GM19455 (cell line): ENCODE data around the gene MOB3C.

Experiments used
- ATAC-seq: cut with Tn5 transposase; IDR thresholded peaks from one replicate; pipeline ENCODE4 v1.9.1; 2021; ENCODE audit not compliant: unreplicated experiment

MOB3C gene

DNA sequence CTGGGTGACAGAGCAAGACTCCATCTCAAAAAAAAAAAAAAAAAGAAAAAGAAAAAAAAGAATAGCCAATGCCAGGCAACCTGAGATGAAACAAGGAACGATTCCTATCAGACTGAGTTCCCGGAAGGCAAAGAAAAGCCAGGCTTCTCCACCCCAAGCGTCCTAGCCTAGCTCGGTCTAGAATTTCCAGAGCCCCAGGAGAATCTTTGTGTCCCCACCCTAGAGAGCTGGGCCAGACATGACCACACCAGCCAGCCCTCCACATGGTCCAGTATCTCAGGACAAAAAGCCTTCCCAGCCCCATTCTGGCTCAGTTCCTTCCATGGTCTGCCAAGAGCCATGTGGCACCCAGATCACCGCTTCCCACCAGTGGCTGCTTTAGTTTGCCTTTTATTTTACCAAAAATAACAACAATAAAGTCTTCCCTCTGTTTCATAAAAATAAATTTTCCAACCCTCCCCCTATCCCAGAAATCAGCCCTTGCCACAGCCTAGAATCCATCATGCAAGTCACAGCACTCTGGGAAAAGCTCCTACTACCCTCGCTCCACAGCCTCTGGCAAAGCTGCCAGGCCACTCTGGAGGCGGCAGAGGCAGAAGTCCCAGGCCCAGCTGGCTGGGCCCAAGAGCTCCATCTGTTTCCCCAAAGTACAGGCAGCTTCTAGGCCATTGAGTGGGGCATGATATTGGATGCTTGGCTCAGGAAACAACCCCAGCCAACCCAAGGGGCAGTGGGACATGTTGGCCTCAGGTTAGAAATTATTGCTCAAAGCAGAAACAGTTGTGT, 9.1 kb downstream of the MOB3C start:
- ATAC-seq, result no peak

GRCh38 chr1:46606255-46606965, 10.2 kb downstream of the MOB3C start:
- no peak for ATAC-seq

DNA sequence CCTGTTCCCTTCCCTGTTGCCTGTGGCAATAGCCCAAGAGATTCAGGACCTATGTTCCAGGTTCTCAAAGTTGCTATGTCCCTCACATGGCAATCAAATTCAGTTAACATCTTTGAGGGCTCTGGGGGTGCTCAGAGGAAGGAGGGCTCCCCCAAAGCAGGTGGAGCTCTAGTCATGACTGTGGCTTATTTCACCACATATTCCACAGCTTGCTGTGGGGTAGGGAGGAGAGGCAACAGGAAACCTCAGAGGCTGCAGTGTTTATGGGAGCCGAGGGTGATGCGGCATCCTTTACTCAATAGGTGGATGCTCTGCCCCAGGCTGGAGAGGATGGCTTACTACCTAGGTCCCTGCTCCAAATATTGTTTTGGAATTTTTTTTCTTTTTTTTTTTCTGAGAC, 11.4 kb downstream of the MOB3C start:
- ATAC-seq, result no peak

DNA sequence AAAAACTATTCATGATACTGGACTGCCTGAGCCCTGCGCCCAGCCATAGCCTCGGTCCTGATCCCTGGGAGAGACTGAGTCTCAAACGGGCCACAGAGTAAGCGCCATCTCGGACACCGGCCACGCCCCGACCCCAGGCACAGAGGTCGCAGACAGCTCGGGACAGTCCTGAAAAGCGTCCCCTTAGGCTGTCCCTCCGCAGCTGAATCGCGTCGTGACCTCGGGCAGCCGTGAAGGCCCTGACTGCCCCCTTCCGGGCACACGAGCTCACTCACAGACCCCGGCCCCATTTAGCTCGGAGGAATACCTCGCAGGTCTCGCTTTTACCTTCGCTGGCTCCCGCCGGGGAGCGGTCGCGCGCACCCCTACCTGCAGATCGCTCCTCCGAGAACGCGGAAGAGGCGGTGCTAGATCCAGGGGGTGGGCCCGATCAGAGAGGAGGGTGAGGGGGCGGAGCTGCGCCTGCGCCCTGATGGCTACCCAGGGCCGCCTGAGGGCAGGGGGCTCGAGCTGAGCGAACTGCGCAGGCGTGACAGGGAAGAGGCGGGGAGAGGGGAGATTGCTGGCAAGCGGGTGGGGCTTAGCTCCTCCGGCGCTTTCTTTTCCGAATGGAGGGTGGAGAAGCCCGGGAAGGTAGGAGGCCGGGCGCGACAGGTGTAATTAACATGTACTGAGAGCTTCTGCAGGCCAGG, 12.6 kb downstream of the MOB3C start, which contains the start of gene MKNK1:
Gene MKNK1 (minus strand): TSS at position 411 of the 692 bp plus-strand sequence. CDS start 20,941 bp downstream, outside the sequence.
- peak; percentile 94 for ATAC-seq

DNA sequence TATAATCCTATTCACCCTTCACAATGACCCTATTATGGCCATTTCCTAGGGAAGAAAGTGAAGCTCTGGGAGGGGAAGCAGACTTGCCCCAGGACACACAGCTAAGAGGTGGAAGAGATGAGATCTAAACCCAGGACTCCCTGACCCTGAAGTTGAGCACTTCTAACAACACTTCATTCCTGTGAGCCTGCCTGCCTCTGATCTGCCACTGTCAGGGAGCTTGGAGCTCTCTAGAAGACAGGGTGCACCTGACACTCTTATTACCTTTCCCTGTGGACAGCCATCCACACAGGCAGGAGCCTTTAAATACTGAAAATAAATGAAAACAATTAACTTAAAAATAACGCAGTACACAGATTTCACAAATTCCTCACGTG, 13.1 kb downstream of the MOB3C start:
- no peak for ATAC-seq

- no peak for ATAC-seq
Observed at GRCh38 chr1:46601257-46602007, 15.2 kb downstream of the MOB3C start.

DNA sequence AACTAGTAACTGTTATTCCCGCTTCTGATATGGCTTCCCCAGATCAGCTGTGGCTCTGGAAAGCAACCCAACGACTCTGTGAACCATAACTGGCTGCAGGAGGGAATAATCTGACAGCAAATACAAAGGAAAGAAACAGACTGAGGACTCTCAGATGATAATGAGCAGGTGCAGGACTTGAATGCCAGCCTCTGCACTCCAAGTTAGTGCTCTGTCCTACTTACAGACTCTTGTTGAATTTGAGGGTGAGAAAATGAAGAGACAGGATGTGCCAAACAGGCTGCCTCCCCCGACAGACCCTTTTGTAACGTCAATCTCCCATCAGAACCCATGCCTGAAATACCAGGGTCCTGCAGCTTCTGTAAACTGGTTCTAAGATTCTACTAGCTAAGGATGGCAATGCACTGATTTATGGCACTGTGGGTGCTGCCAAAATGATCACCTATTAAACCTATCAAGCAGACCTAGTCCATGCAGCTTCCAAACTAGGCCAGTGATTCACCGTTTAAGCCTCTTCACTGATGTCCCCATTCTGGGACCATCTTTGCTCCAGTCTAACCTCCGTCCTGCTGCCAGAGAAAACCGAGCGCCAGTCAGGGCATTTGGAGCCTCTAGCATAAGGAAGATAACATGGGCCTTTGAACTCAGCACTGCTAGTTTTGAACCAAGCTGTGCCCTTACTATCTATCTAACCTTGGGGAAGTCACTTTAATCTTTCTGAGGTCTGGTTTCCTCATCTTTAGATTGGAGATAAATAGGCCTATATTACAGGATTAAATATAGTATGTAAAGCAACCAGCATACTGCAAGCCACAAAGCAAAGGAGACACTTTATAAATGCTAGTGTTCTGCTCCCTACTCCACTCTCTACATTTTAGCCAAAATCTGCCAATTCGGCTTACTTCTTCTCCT, 17.3 kb downstream of the MOB3C start:
- ATAC-seq, result no peak

DNA sequence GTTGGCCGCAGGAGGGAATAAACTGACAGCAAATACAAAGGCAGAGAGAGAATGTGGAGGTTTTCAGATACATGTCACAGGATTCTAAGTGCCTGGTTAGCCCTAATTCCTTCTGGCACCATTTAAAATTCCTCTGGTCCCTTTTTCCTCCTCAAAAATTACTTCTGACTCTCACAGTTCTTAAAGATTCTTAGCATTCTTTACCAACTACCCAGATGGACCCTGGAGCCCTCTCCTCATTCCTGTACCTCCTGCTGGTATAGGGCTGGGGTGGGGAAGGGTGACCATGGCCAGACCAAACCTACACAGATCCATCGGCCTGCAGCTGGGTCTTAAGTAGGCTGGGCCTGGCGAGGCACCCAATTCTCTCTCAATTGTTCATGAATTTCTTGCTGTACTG, 19.8 kb downstream of the MOB3C start:
- no peak for ATAC-seq

- no peak for ATAC-seq
Observed at GRCh38 chr1:46596036-46596435, 20.6 kb downstream of the MOB3C start.

- ATAC-seq, result no peak
Observed at GRCh38 chr1:46595127-46595526, 21.5 kb downstream of the MOB3C start.

DNA sequence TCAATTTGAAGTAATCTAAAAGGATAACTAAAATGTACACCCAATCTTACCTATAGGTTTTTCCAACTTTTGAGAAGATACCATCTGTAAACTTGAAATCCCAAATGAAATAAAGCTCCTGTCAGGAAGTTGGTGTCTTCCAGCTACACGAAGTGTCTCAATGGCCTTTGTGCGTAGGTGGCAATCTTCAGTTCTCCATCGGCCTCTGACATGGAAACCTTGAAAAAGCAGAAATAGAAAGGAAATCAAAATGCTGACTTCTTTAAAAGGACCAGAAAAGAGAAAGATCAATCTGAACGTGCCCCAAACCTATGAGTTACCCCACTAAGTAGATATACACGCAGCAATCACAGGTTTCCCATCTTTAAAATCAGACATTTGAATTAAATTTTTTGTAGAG, 22.5 kb downstream of the MOB3C start:
- ATAC-seq, result no peak

DNA sequence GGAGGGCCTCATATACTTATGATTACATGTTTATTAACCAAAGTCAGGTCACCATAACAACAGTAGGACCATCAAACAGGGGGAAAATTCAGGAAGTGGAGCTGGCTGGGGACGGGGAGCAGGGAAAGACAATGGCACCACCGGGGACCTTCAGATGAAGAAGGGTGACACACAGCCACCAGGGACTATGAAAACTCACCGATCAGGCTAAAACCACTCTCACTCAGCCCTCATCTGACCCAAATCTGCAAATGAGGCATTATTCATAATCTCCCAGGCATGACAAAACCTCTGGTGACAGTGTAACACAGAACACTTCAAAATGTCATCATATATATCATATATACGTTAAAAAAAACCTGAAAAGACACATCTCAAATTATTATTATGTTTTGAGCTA, 23.8 kb downstream of the MOB3C start:
- ATAC-seq, result no peak

DNA sequence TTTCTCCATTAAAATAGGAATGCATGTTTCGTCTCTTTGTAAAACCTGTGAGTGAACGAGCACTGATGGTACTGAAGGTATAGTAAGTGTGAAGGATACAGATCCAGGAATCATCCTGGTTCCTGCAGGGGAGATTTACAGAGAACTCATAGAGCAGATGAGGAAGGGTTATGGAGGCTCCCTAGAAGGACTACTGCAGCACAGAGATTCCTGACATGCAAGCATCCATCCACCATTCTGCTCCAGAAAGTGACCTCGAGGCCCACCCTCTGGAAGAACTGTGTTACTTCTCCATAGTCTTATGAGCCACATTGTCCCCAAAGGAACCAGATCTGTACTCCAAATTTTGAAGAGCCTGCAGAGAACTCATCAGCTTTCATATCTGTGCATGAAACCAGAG, 27.1 kb downstream of the MOB3C start:
- no peak for ATAC-seq

- no peak for ATAC-seq
Observed at GRCh38 chr1:46587069-46587468, 29.5 kb downstream of the MOB3C start.

- no peak for ATAC-seq
Observed at GRCh38 chr1:46585312-46585938, 31.2 kb downstream of the MOB3C start.

DNA sequence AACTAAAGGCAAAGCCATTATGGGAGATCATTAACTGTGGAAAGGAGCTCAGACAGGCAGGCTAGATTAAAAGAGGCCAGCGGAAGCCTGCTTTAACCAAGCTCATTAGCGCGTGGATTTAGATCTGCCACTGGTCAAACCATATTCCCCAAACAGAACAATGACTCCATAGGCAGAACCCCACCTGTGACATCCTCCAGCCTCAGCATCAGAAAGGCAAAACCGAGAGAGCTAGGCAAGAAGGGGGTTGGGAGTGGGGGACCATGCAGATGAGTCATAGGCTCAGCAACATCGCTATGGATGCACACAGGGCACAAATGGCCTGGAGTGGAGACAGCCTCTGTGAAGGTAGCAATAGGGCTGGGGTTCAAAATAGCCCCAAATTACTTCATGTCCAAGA, 33.1 kb downstream of the MOB3C start:
- ATAC-seq, result no peak

GRCh38 chr1:46582972-46583371, 33.6 kb downstream of the MOB3C start:
- ATAC-seq, result no peak

GRCh38 chr1:46581681-46582455, 34.7 kb downstream of the MOB3C start:
- ATAC-seq, result no peak
